SK-N-SH (cell line): ENCODE results near the gene TTC39C. TPM values are rescaled to one million over a fixed set of nuclear protein-coding genes. Genes with fewer than 3 reads are reported as not detected.

Source experiments
- CTCF ChIA-PET: fragments of 300-600, 350-600 bp; formaldehyde crosslinking; extraction: SDS; loops from one replicate; lab custom pipeline; 2021; lab: Yijun Ruan, JAX
- POLR2A ChIA-PET: fragments of 350-600 bp; sonication (Branson Sonifier 250); formaldehyde crosslinking; extraction: SDS; loops from one replicate; lab custom pipeline; 2020; ENCODE audit warnings: antibody characterized with exemption, inconsistent platforms; lab: Yijun Ruan, JAX
- DNase-seq: peaks from one replicate; pipeline ENCODE4 v3.0.0; 2012
- H2AFZ ChIP-seq: fragments of 200-600 bp; sonication (generic); 2 replicates; pipeline ENCODE4 v1.8.1; 2016; ENCODE audit warnings: antibody characterized with exemption, mild to moderate bottlenecking, low read depth
- H3F3A ChIP-seq: fragments of 200-600 bp; sonication (generic); replicated peaks from 2 replicates; pipeline ENCODE3; 2016; ENCODE audit warnings: antibody characterized with exemption, mild to moderate bottlenecking; ENCODE audit not compliant: insufficient read depth
- H3K27ac ChIP-seq, 2 experiments: fragments of 200-500 bp in 1 of 2; fragments of 200-600 bp in 1 of 2; sonication (Bioruptor generic) in 1 of 2; sonication (generic), shearing (Covaris generic) in 1 of 2; 2 replicates each; pipeline versions ENCODE4 v1.5.1 to v1.6.1; 2014 to 2016; ENCODE audit warnings: low read depth in 2 of 2, inconsistent platforms in 1 of 2, low read length in 1 of 2, mild to moderate bottlenecking in 1 of 2, mixed read lengths in 1 of 2
- H3K27me3 ChIP-seq: fragments of 200-600 bp; sonication (generic), shearing (Covaris generic); 2 replicates; pipeline ENCODE4 v1.6.1; 2016; ENCODE audit warnings: mixed run types; ENCODE audit not compliant: insufficient read depth
- H3K36me3 ChIP-seq, 2 experiments: fragments of 200-500 bp in 1 of 2; fragments of 200-600 bp in 1 of 2; sonication (Bioruptor generic) in 1 of 2; sonication (generic) in 1 of 2; replicated peaks in 1 of 2; 2 replicates each; pipeline versions ENCODE3 to v1.5.1; 2014 to 2016; ENCODE audit warnings: low read length in 1 of 2, mild to moderate bottlenecking in 1 of 2; ENCODE audit not compliant: insufficient read depth in 2 of 2, control insufficient read depth in 1 of 2
- H3K4me1 ChIP-seq, 2 experiments: fragments of 200-500 bp in 1 of 2; fragments of 200-600 bp in 1 of 2; sonication (Bioruptor generic) in 1 of 2; sonication (generic), shearing (Covaris generic) in 1 of 2; 2 replicates each; pipeline versions ENCODE4 v1.5.1 to v1.6.1; 2014 to 2016; ENCODE audit warnings: low read depth in 1 of 2, low read length in 1 of 2, mixed run types in 1 of 2; ENCODE audit not compliant: insufficient read depth in 2 of 2, control insufficient read depth in 1 of 2
- H3K4me2 ChIP-seq: fragments of 200-600 bp; sonication (generic), shearing (Covaris generic); 2 replicates; pipeline ENCODE4 v1.6.1; 2017; ENCODE audit warnings: mixed run types
- H3K4me3 ChIP-seq, 2 experiments: fragments of 200-500 bp in 1 of 2; fragments of 200-600 bp in 1 of 2; sonication (Bioruptor generic) in 1 of 2; sonication (generic), shearing (Covaris generic) in 1 of 2; 2 replicates each; pipeline versions ENCODE4 v1.5.1 to v1.8.1; 2014 to 2016; ENCODE audit warnings: low read depth in 2 of 2, inconsistent platforms in 1 of 2, low read length in 1 of 2, mild to moderate bottlenecking in 1 of 2, mixed read lengths in 1 of 2, moderate library complexity in 1 of 2
- H3K79me2 ChIP-seq: fragments of 200-600 bp; sonication (generic); 2 replicates; pipeline ENCODE4 v1.8.1; 2017; ENCODE audit warnings: mild to moderate bottlenecking; ENCODE audit not compliant: insufficient read depth
- H3K9ac ChIP-seq: fragments of 200-600 bp; sonication (generic); 2 replicates; pipeline ENCODE4 v1.6.1; 2017; ENCODE audit warnings: mixed run types
- H3K9me2 ChIP-seq: fragments of 200-600 bp; sonication (generic); 2 replicates; pipeline ENCODE4 v1.6.1; 2017; ENCODE audit warnings: mixed run types
- H3K9me3 ChIP-seq: fragments of 200-600 bp; sonication (generic); 2 replicates; pipeline ENCODE4 v1.6.1; 2017; ENCODE audit warnings: mixed run types, mild to moderate bottlenecking, moderate library complexity
- H4K20me1 ChIP-seq: fragments of 200-600 bp; sonication (generic); 2 replicates; pipeline ENCODE4 v1.6.1; 2017; ENCODE audit warnings: mild to moderate bottlenecking, mixed run types; ENCODE audit not compliant: insufficient read depth
- CHD2 ChIP-seq: fragments of 150-350 bp; IDR thresholded peaks from 2 replicates; pipeline ENCODE4 v1.6.1; 2018; ENCODE audit warnings: low read length; ENCODE audit not compliant: partially characterized antibody
- ELF1 ChIP-seq: IDR thresholded peaks from 2 replicates; pipeline ENCODE4 v1.4.0; 2012
- EZH2phosphoT487 ChIP-seq: fragments of 200-600 bp; sonication (generic); IDR thresholded peaks from 2 replicates; pipeline ENCODE4 v1.6.1; 2017; ENCODE audit warnings: low read depth, mixed run types, mild to moderate bottlenecking, antibody characterized with exemption, moderate library complexity, borderline replicate concordance
- FOXJ3 ChIP-seq: sonication (generic); formaldehyde crosslinking; IDR thresholded peaks from 2 replicates; pipeline ENCODE4 v1.5.1; 2020; ENCODE audit warnings: mild to moderate bottlenecking, missing genetic modification reagents
- GABPA ChIP-seq: IDR thresholded peaks from 2 replicates; pipeline ENCODE4 v1.4.0; 2012; ENCODE audit warnings: low read depth, mild to moderate bottlenecking
- GATA2 ChIP-seq: sonication (generic); formaldehyde crosslinking; IDR thresholded peaks from 2 replicates; pipeline ENCODE4 v1.5.0; 2020; ENCODE audit warnings: mild to moderate bottlenecking, missing genetic modification reagents
- IRF3 ChIP-seq: fragments of 150-350 bp; IDR thresholded peaks from 2 replicates; pipeline ENCODE4 v1.6.1; 2016; ENCODE audit warnings: mild to moderate bottlenecking, low read depth, low read length
- JUND ChIP-seq: IDR thresholded peaks from 2 replicates; pipeline ENCODE4 v1.4.0; 2012
- MAX ChIP-seq: IDR thresholded peaks from 2 replicates; pipeline ENCODE4 v1.4.0; 2012; ENCODE audit warnings: low read depth
- MXI1 ChIP-seq: IDR thresholded peaks from 2 replicates; pipeline ENCODE4 v1.6.1; 2012; ENCODE audit warnings: mild to moderate bottlenecking, low read depth, low read length, improper control_type of control experiment
- NFIC ChIP-seq: IDR thresholded peaks from 2 replicates; pipeline ENCODE4 v1.4.0; 2012; ENCODE audit warnings: borderline replicate concordance
- NRF1 ChIP-seq: IDR thresholded peaks from 2 replicates; pipeline ENCODE4 v1.6.1; 2012; ENCODE audit warnings: low read depth, mild to moderate bottlenecking, low read length
- POLR2AphosphoS5 ChIP-seq: IDR thresholded peaks from 2 replicates; pipeline ENCODE4 v1.6.1; 2012; ENCODE audit warnings: low read depth, low read length
- RAD21 ChIP-seq: IDR thresholded peaks from 2 replicates; pipeline ENCODE4 v1.6.1; 2012; ENCODE audit warnings: mild to moderate bottlenecking, low read length
- REST ChIP-seq: IDR thresholded peaks from 2 replicates; pipeline ENCODE4 v1.6.1; 2012; ENCODE audit warnings: mild to moderate bottlenecking, low read depth, low read length, moderate library complexity
- TCF12 ChIP-seq: IDR thresholded peaks from 2 replicates; pipeline ENCODE4 v1.4.0; 2012
- TEAD4 ChIP-seq: IDR thresholded peaks from 2 replicates; pipeline ENCODE4 v1.4.0; 2012; ENCODE audit warnings: mild to moderate bottlenecking, borderline replicate concordance; ENCODE audit not compliant: insufficient read depth
- USF2 ChIP-seq: fragments of 150-350 bp; IDR thresholded peaks from 2 replicates; pipeline ENCODE4 v1.6.1; 2017; ENCODE audit warnings: antibody characterized with exemption, low read length, low read depth, borderline replicate concordance
- ZBTB33 ChIP-seq: IDR thresholded peaks from 2 replicates; pipeline ENCODE4 v1.4.0; 2012; ENCODE audit warnings: low read depth, borderline replicate concordance
- WGBS: methylation state at CpG from one replicate; pipeline ENCODE4 v1.1.6; 2017; ENCODE audit warnings: low lambda C conversion rate; 5-methylcytosine and 5-hydroxymethylcytosine counted together
- polyA plus RNA-seq, 3 experiments: library from polyadenylated mRNA; depleted of rRNA; stranded (reverse); fragments of >200 nt; gene quantifications; 2 replicates each; pipeline ENCODE4 v1.2.3, GENCODE V29; 2012

Gene TTC39C
- polyA plus RNA-seq, 1 of the 3 experiments (the other 2 are of a cell fraction), result 8.6 TPM

DNA sequence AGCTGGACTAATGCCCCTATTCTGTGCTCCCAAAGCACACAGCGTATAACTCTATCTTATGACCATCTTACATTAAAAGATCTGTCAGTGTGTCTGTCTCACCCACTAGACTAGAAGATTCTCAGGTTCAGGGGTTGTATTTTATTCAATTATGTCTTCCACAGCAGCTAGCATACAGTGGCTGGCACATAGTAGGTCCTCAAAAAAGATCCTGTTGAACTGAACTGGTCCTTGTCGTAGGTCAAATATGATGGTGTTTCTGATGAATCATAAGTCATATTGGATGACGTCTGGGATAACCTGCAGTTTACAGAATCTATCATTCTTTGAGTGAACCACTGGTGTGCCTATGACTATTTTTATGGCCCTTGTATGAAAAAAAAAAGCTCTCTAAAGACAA, 11.3 kb upstream of the TTC39C start:
- ChIA-PET CTCF (no interaction called here), POLR2A (no interaction called here)
- Histone ChIP-seq H3K36me3 (no peaks in the 10 kb centered on the region), H2AFZ (no peak overlapping the region), H3K4me3 (no peak overlapping the region), H3K9me3 (no peaks in the 10 kb centered on the region), H3K4me2 (no peak overlapping the region), H3K4me1 (0 out of 4 replicates have a peak, but pooled peaks cover 0 to 3% of the 10 kb centered on the region in 2 experiments), H3K9me2 (no peaks in the 10 kb centered on the region), H4K20me1 (no peaks in the 10 kb centered on the region), H3K27me3 (no peaks in the 10 kb centered on the region), H3K27ac (no peak overlapping the region), H3K9ac (no peak overlapping the region), H3F3A (no peaks in the 10 kb centered on the region), H3K79me2 (no peaks in the 10 kb centered on the region)
- 79% methylated on average over 3 of the region's 3 CpGs for WGBS
- DNase-seq, result no peak
- no peak for TF ChIP-seq NFIC
- no peak for TF ChIP-seq MAX
- no peak for TF ChIP-seq MXI1
- TF ChIP-seq FOXJ3 (CRISPR knock-in tag), result no peak
- TF ChIP-seq GATA2 (CRISPR knock-in tag), result no peak
- no peak for TF ChIP-seq CHD2
- TF ChIP-seq RAD21, result no peak
- TF ChIP-seq REST, result no peak
- no peak for TF ChIP-seq JUND
- TF ChIP-seq TEAD4, result no peak
- no peak for TF ChIP-seq GABPA
- TF ChIP-seq ZBTB33, result no peak
- TF ChIP-seq IRF3, result no peak
- no peak for TF ChIP-seq TCF12
- no peak for TF ChIP-seq POLR2AphosphoS5
- TF ChIP-seq NRF1, result no peak
- TF ChIP-seq EZH2phosphoT487, result no peak
- no peak for TF ChIP-seq ELF1
- TF ChIP-seq USF2, result no peak
